ENCODE results near the gene NAIF1. TPM values are rescaled to one million over a fixed set of nuclear protein-coding genes. Genes with fewer than 3 reads are reported as not detected.

NAIF1 gene
- polyA plus RNA-seq, 1 of the 3 experiments (the other 2 are of a cell fraction), result 14.8 TPM

GRCh38 chr9:128081056-128081455 lies 13.9 kb upstream of the NAIF1 start:
- 0 out of 2 replicates have a peak, but pooled peaks cover 4% of the 10 kb centered on the region for H4K20me1 ChIP-seq (ENCODE audit: insufficient read depth)
- H3K4me1 ChIP-seq (ENCODE audit: control insufficient read depth in 1 of 2, insufficient read depth in 2 of 2, low read depth in 1 of 2, low read length in 1 of 2), result peaks cover 7 to 33% of the 10 kb centered on the region in 2 experiments; a peak in 2 of 4 replicates
- H3K79me2 ChIP-seq (ENCODE audit: insufficient read depth), result peaks cover 95% of the 10 kb centered on the region
- no peaks in the 10 kb centered on the region for H3K9me2 ChIP-seq
- CTCF ChIA-PET, result interaction anchor here (1.8 kb wide), 1 partner anchor 37 kb away, joined by 7 read pairs; no protein-coding TSS in a partner anchor
- peak; percentile 84 for TF ChIP-seq TCF12 (IDR thresholded peaks at IDR 0.05)
- TF ChIP-seq TEAD4 (IDR thresholded peaks at IDR 0.05; ENCODE audit: borderline replicate concordance, insufficient read depth), result no peak
- peak; percentile 42; the same call in 1 of the 2 replicates for TF ChIP-seq RXRA (IDR thresholded peaks at IDR 0.05; ENCODE audit: borderline replicate concordance, low read depth)
- no peak for TF ChIP-seq GATA2 (CRISPR knock-in tag; IDR thresholded peaks at IDR 0.05)
- no peak for TF ChIP-seq CTCF (IDR thresholded peaks at IDR 0.05)
- H3K4me3 ChIP-seq (ENCODE audit: low read depth in 2 of 2, low read length in 1 of 2), result no peak overlapping the region
- POLR2A ChIA-PET, result no interaction called here
- H3K27me3 ChIP-seq (ENCODE audit: insufficient read depth), result no peaks in the 10 kb centered on the region
- peaks cover 37% of the 10 kb centered on the region for H3F3A ChIP-seq (replicated peaks; ENCODE audit: insufficient read depth)
- peak overlapping the region; percentile 31 to 82; a peak in 3 of 4 replicates for H3K27ac ChIP-seq (ENCODE audit: low read depth in 2 of 2, low read length in 1 of 2)
- H3K9me3 ChIP-seq, result no peaks in the 10 kb centered on the region
- 22% methylated on average over 3 of the region's 3 CpGs for WGBS (ENCODE audit: low lambda C conversion rate)
- DNase-seq, result peak; percentile 44
- H2AFZ ChIP-seq (ENCODE audit: low read depth), result no peak overlapping the region
- H3K9ac ChIP-seq, result no peak overlapping the region
- H3K4me2 ChIP-seq, result peak overlapping the region; percentile 23; the same call in 1 of the 2 replicates
- H3K36me3 ChIP-seq (replicated peaks in 1 of 2; ENCODE audit: control insufficient read depth in 1 of 2, insufficient read depth in 2 of 2, low read length in 1 of 2), result no peaks in the 10 kb centered on the region

DNA sequence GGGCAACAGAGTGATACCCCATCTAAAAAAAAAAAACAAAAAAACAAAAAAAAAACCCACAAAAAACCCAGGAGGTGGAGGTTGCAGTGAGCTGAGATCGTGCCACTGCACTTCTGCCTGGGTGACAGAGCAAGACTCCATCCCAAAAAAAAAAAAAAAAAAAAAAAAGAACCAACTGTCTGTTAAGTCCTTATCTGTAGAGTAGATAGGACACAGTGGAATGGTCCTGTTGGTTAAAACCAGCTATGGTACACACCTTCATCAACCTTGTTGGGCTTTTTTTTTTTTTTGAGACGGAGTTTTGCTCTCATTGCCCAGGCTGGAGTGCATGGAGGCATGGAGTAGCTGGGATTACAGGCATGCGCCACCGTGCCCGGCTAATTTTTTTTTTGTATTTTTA lies 13.1 kb upstream of the NAIF1 start:
- 96% methylated on average over 5 of the region's 5 CpGs for WGBS (ENCODE audit: low lambda C conversion rate)
- CTCF ChIA-PET, result interaction anchor here (1.1 to 1.8 kb wide), 2 partner anchors 37 to 46 kb away, joined by 3 to 7 read pairs; no protein-coding TSS in a partner anchor
- TF ChIP-seq, protein P1, sequence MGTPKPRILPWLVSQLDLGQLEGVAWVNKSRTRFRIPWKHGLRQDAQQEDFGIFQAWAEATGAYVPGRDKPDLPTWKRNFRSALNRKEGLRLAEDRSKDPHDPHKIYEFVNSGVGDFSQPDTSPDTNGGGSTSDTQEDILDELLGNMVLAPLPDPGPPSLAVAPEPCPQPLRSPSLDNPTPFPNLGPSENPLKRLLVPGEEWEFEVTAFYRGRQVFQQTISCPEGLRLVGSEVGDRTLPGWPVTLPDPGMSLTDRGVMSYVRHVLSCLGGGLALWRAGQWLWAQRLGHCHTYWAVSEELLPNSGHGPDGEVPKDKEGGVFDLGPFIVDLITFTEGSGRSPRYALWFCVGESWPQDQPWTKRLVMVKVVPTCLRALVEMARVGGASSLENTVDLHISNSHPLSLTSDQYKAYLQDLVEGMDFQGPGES (IDR thresholded peaks at IDR 0.05; ENCODE audit: low read depth, low read length), result no peak
- TF ChIP-seq FOXJ3 (CRISPR knock-in tag; IDR thresholded peaks at IDR 0.05), result no peak
- TF ChIP-seq, protein P2, sequence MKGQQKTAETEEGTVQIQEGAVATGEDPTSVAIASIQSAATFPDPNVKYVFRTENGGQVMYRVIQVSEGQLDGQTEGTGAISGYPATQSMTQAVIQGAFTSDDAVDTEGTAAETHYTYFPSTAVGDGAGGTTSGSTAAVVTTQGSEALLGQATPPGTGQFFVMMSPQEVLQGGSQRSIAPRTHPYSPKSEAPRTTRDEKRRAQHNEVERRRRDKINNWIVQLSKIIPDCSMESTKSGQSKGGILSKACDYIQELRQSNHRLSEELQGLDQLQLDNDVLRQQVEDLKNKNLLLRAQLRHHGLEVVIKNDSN (IDR thresholded peaks at IDR 0.05; ENCODE audit: borderline replicate concordance, low read depth), result no peak
- no peak for TF ChIP-seq GATA2 (CRISPR knock-in tag; IDR thresholded peaks at IDR 0.05)
- no peak for TF ChIP-seq TAF1 (IDR thresholded peaks at IDR 0.05; ENCODE audit: borderline replicate concordance, low read depth, low read length)
- TF ChIP-seq ELF1 (IDR thresholded peaks at IDR 0.05), result no peak
- TF ChIP-seq CTCF (IDR thresholded peaks at IDR 0.05), result no peak
- TF ChIP-seq SMC3 (IDR thresholded peaks at IDR 0.05; ENCODE audit: low read depth, low read length), result no peak
- TF ChIP-seq SIN3A (IDR thresholded peaks at IDR 0.05; ENCODE audit: borderline replicate concordance, low read depth, low read length), result no peak
- TF ChIP-seq NFIC (IDR thresholded peaks at IDR 0.05; ENCODE audit: borderline replicate concordance), result no peak
- no peak for TF ChIP-seq USF2 (IDR thresholded peaks at IDR 0.05; ENCODE audit: borderline replicate concordance, low read depth, low read length)
- no peak for TF ChIP-seq NRF1 (IDR thresholded peaks at IDR 0.05; ENCODE audit: low read depth, low read length)
- no peak for TF ChIP-seq FOSL2 (IDR thresholded peaks at IDR 0.05; ENCODE audit: borderline replicate concordance, low read depth)
- TF ChIP-seq RXRA (IDR thresholded peaks at IDR 0.05; ENCODE audit: borderline replicate concordance, low read depth), result no peak
- no peak for TF ChIP-seq GABPA (IDR thresholded peaks at IDR 0.05; ENCODE audit: low read depth)
- TF ChIP-seq CHD2 (IDR thresholded peaks at IDR 0.05; ENCODE audit: low read length, partially characterized antibody), result no peak
- TF ChIP-seq MAX (IDR thresholded peaks at IDR 0.05; ENCODE audit: low read depth), result no peak
- TF ChIP-seq POLR2AphosphoS5 (IDR thresholded peaks at IDR 0.05; ENCODE audit: low read depth, low read length), result no peak

More for the DNA sequence above, 13.1 kb upstream of the NAIF1 start:
- Histone ChIP-seq H3F3A (replicated peaks; ENCODE audit: insufficient read depth) (peaks cover 37% of the 10 kb centered on the region), H3K9me2 (no peaks in the 10 kb centered on the region), H2AFZ (ENCODE audit: low read depth) (no peak overlapping the region), H4K20me1 (ENCODE audit: insufficient read depth) (0 out of 2 replicates have a peak, but pooled peaks cover 4% of the 10 kb centered on the region), H3K79me2 (ENCODE audit: insufficient read depth) (peaks cover 95% of the 10 kb centered on the region), H3K4me1 (ENCODE audit: control insufficient read depth in 1 of 2, insufficient read depth in 2 of 2, low read depth in 1 of 2, low read length in 1 of 2) (peaks cover 7 to 33% of the 10 kb centered on the region in 2 experiments; a peak in 2 of 4 replicates), H3K9me3 (no peaks in the 10 kb centered on the region), H3K27ac (ENCODE audit: low read depth in 2 of 2, low read length in 1 of 2) (peak overlapping the region in 1 of 2 experiments; percentile 82; a peak in 1 of 4 replicates), H3K36me3 (replicated peaks in 1 of 2; ENCODE audit: control insufficient read depth in 1 of 2, insufficient read depth in 2 of 2, low read length in 1 of 2) (no peaks in the 10 kb centered on the region), H3K27me3 (ENCODE audit: insufficient read depth) (no peaks in the 10 kb centered on the region), H3K9ac (no peak overlapping the region), H3K4me2 (no peak overlapping the region), H3K4me3 (ENCODE audit: low read depth in 2 of 2, low read length in 1 of 2) (no peak overlapping the region)
- POLR2A ChIA-PET, result interaction anchor here (0.7 kb wide), 1 partner anchor 13 kb away, joined by 3 read pairs; no protein-coding TSS in a partner anchor
- DNase-seq, result no peak

Data from SK-N-SH (cell line).